ENCODE data around the gene LNP1.
A peak's percentile ranks its signal among the peaks of the same experiment; 100 is the strongest.
"Not testable (repeated sequence)": the region's sequence is repeated elsewhere in the genome, so short reads cannot be mapped to it uniquely, and the experiment has no call there.

LNP1 gene

DNA sequence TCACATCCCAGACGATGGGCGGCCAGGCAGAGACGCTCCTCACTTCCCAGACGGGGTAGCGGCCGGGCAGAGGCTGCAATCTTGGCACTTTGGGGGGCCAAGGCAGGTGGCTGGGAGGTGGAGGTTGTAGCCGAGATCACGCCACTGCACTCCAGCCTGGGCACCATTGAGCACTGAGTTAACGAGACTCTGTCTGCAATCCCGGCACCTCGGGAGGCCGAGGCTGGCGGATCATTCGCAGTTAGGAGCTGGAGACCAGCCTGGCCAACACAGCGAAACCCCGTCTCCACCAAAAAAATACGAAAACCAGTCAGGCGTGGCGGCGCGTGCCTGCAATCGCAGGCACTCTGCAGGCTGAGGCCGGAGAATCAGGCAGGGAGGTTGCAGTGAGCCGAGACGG lies 77.2 kb downstream of the LNP1 start:
- not testable (repeated sequence) for DNase-seq (ENCODE audit: low read depth in 2 of 2)

DNA sequence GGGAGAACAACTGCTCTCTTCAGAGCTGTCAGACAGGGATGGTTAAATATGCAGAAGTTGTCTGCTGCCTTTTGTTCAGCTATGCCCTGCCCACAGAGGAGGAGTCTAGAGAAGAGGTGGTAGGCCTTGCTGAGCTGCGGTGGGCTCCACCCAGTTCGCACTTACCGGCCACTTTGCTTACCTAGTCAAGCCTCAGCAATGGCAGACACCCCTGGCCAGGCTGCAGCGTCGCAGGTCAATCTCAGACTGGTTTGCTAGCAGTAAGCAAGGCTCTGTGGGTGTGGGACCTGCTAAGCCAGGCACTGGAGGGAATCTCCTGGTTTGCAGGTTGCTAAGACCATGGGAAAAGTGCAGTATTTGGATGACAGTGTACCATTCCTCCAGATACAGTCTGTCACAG lies 78.7 kb downstream of the LNP1 start:
- no peak for DNase-seq (ENCODE audit: low read depth in 2 of 2)

DNA sequence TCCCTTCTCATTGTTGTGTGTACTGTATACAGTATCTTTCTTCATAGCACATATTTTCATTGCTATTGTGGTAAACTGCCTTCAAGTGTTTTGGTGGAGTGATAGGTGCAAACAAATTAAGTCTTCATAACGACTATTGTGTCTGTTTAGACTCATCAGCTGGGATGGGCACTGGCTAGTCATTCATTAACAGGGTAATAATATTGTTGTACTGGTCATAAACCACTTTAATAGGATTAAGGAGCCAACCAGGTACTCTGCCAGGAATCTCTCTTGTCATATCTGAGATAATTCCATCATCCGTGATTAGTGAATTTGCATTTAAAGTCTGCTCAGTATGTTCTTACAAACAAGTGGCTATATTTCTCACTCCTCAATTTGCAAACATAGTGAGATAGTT lies 80.8 kb downstream of the LNP1 start:
- DNase-seq (ENCODE audit: low read depth in 2 of 2), result no peak

DNA sequence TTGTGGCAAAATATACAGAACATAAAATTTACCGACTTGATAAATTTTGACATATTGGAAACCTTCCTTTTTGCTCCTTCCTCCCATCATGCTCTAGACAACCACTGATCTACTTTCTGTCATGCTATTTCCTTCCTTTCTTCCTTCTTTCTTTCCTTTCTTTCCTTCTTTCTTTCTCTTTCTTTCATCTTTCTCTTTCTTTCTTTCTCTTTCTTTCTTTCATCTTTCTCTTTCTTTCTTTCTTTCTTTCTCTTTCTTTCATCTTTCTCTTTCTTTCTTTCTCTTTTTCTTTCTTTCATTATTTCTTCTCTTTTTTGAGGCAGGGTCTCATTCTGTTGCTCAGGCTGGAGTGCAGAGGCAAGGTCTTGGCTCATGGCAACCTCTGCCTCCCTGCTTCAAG lies 82.2 kb downstream of the LNP1 start:
- no peak for DNase-seq (ENCODE audit: low read depth in 2 of 2)

DNA sequence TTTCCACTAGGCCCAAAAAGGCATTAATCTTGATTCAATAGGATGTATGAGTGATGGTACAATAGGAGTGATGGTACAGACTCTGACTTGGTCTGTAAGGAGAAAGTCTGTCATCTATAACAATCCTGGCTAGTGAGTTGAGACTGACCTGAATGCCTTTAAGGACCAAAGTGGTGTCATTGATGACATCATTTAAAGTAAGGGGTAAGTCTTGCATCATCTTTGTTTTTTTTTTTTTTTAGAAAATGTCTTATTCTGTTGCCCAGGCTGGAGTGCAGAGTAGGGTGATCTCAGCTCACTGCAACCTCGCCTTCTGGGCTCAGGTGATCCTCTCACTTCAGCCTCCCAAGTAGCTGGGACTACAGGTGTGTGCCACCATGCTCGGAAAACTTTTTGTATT lies 85.5 kb downstream of the LNP1 start:
- DNase-seq (ENCODE audit: low read depth in 2 of 2), result no peak

DNA sequence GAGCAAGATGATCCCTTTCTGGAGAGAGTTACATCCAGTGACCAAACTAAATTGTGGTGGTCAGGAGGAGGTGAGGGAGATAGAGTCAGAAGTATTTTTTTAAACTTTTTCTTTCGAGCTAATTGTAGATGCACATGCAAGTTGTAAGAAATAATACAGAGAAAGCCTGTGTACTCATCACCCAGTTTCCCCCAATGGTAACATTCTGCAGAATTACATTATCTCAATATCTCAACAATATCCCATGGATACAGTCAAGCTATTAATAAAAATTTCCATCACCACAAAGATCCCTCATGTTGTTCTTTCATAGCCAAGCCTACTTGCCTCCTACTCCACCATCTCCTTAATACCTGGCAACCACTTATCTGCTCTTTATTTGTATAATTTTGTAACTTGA lies 87.8 kb downstream of the LNP1 start:
- no peak for DNase-seq (ENCODE audit: low read depth in 2 of 2)

DNA sequence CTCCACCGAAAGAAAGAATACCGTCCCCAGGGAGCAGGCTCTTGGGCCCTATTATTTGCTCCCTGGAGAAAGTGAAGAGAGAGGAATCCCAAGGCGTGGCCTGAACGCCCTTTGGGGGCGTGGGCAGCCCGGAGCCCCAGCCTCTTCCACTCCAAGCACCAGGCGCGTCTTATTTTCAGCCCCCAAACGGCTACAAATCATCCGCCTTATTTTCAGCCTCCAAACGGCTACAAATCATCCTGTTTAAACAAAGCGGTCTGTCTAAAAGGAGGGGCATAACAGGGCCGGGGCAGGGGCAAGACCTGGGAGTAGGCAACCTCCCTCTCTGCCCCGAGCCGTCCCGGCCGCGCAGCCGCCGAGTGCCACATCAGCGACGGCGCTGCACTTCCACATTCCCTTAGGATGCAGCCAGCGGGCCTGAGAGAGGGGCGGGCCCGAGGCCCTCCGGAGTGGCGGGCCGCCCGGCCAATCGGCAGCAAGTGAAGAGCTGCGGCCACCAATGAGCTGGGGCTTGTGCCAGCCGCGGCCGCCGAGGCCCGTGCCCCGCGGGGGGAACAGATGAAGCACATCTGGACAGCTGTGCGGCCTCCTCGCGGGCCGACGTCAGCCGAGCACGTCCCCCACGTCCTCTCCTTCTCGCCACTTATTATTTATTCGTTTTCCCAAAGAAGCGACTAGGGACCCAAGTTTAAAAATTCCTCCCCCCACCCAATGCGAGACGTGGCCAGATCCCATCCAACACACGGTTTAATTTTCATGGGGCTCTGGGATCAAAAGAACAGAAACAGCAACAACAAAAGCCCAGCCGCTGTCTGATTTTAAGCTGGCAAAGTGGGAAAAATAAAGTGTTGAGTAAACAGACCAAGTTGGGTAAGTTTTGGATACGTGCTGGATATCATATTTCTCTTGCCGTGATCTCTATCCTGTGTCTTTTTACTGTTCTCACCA lies 91.0 kb downstream of the LNP1 start, which contains the start of gene TMEM45A:
TMEM45A (plus strand) TSS at position 561 of the 948 bp plus-strand sequence. CDS start 62,593 bp downstream, outside the sequence.
- DNase-seq (ENCODE audit: low read depth in 2 of 2), result peak; percentile 73 to 82

DNA sequence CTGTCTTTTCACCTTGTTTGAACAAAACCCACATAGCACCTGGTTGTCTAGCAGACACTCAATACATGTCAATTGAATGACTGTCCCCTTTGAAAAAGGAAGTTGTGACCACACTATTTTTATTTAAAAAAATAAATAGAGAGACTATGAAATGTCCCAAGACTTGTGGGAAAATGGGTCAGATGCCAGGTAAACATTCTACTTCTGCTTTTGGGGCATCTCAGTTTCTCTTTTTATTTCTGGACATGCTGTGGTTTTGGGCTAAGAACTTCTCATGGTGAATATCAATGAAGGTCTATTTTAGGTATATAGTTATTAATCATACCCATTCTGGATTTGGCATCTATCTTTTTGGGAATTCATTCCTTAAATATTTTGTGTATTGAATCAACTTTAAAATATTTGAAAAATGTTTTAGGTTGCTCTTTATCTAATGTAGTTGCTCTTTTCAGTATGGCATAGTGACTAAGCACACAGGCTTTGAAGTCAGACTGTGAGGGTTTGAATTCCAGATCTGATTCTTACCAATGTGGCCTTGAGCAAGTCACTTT lies 95.4 kb downstream of the LNP1 start:
- no peak for DNase-seq (ENCODE audit: low read depth in 2 of 2)

DNA sequence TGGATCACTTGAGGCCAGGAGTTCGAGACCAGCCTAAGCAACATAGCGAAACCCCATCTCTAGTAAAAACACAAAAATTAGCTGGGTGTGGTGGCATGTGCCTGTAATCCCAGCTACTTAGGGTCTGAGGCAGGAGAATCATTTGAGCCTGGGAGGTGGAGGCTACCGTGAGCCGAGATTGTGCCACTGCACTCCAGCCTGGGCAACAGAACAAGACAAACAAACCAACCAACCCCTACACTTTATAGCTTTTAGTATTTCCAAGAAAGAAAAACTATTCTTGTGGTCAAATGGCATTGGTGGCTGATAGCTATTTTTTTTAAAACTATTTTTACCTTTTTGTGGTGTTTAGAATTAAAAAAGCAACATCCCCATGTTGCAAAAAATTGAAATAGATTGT lies 98.3 kb downstream of the LNP1 start:
- DNase-seq (ENCODE audit: low read depth in 2 of 2), result no peak

DNA sequence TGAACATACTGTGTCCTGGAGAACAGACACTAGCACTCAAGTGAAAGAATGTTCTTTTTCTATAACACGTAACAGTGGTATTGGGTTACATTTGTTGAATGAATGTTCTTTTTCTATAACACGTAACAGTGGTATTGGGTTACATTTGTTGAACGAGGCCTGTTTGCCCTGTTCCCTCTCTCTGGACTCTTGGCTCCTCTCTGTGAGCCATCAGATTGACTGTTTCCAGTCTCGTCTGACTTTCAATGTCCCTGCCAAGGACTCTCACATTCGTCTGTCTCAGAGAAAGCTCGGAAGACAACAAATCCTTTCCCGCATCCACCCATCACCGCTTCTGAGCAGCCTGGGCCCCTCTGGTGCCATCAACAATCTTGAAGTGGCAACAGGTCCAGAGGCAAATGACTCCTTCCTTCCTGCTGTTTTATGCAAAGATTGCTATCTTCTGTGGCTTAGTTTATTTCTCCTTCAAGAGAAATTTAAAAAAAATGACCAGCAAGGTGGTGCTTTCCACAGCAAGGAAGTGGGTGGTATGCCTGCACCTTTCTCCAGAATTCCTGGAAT lies 99.1 kb downstream of the LNP1 start:
- DNase-seq (ENCODE audit: low read depth in 2 of 2), result no peak

DNA sequence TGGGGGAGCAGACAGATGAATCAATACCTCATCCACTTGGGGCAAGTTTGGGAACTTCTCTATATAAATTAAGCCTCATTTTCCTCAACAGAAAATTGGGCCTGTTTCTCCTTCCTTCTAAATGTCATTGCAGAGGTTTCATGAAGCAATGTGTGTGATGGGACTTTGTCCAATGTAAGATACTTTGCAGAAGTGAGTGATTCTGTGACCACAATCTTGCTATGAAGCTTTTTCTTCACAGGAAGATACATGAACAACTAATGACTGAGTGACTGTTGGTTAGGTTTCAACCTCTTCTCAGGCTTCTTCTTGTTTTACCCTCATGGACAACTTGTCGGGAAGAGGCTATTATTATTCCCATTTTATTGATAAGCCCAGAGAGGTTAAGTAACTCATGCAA lies 102.1 kb downstream of the LNP1 start:
- no peak for DNase-seq (ENCODE audit: low read depth in 2 of 2)
